H1 (cell line): ENCODE measurements around the gene GPR68. TPM values are rescaled to one million over a fixed set of nuclear protein-coding genes. Genes with fewer than 3 reads are reported as not detected.

Experiments
- polyA plus RNA-seq, 7 experiments: library from polyadenylated mRNA; depleted of rRNA in 3 of 7; stranded (reverse) in 5 of 7; unstranded in 2 of 7; fragments of >200 nt in 5 of 7; fragments of 200-250 nt in 2 of 7; gene quantifications; 1 replicate in 5 of 7; 2 replicates in 1 of 7; 4 replicates in 1 of 7; pipeline versions ENCODE4 v1.2.1 to v1.2.3, GENCODE V29; 2011 to 2013; ENCODE audit warnings: missing spikeins in 2 of 7, mixed read lengths in 2 of 7
- total RNA-seq: library from RNA; stranded (reverse); fragmentation: NEBNext Ultra II Directional; extraction: Animal tissue kit (Norgen Biotek cat#: 25700); gene quantifications from 2 replicates; pipeline ENCODE4 v1.2.1, GENCODE V29; 2021
- TF ChIP-seq, protein P1 (sequence below): IDR thresholded peaks from 2 replicates; pipeline ENCODE4 v1.6.1; 2012; ENCODE audit warnings: inconsistent platforms

The GPR68 gene
- total and polyA plus RNA-seq, 2 of the 8 experiments (the other 6 are each of a cell fraction or from before 2014, with no cell fraction given), result 0.22 to 0.76 TPM

DNA sequence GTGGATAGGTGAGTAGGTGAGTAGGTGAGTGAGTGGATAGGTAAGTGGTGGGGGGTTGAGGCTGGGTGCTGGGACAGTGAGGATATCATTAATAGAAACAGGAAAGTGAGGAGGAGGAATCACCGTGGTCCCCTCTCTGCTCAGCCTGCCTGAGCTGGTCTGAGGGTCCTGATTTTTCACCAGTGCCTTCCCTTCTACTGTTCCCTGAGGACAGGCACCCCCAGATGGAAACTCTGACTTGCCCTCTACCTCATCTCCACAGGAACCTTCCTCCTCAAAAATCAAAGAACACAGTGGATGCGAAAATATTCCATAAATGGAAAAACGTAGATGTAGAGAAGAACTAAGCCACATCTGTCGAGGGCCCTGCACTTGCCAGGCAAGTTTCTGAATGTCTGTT is 1.9 kb downstream of the GPR68 start (continued):
- TF ChIP-seq, protein P1, sequence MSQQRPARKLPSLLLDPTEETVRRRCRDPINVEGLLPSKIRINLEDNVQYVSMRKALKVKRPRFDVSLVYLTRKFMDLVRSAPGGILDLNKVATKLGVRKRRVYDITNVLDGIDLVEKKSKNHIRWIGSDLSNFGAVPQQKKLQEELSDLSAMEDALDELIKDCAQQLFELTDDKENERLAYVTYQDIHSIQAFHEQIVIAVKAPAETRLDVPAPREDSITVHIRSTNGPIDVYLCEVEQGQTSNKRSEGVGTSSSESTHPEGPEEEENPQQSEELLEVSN, result no peak
- TF ChIP-seq, all 59 proteins: peak for 0
